K562 (cell line): Measurements from ENCODE around the gene YARS1.

Experiments
- CGGBP1 ChIP-seq: fragments of 250-450 bp; sonication (Bioruptor Pico); IDR thresholded peaks from 2 replicates; pipeline ENCODE4 v1.9.0; 2021; ENCODE audit warnings: mild to moderate bottlenecking
- CREM ChIP-seq: IDR thresholded peaks from 2 replicates; pipeline ENCODE4 v1.6.1; 2014; ENCODE audit warnings: antibody characterized with exemption, low read depth
- EP300 ChIP-seq: IDR thresholded peaks from 2 replicates; pipeline ENCODE4 v1.6.1; 2012; ENCODE audit warnings: low read length, improper control_type of control experiment
- EZH2 ChIP-seq: IDR thresholded peaks from 2 replicates; pipeline ENCODE4 v1.6.1; 2012; ENCODE audit warnings: low read depth, mild to moderate bottlenecking, inconsistent platforms, low read length, borderline replicate concordance
- FOSL1 ChIP-seq: fragments of 200-800 bp; sonication (Bioruptor generic); conservative IDR thresholded peaks from 2 replicates; pipeline ENCODE4 v1.6.1; 2016; ENCODE audit warnings: missing genetic modification characterization, missing compliant biosample characterization
- GABPA ChIP-seq: fragments of 200-800 bp; sonication (Bioruptor generic); conservative IDR thresholded peaks from 2 replicates; pipeline ENCODE4 v1.6.1; 2016; ENCODE audit warnings: low read depth, missing genetic modification characterization, missing compliant biosample characterization
- POLR2A ChIP-seq: fragments of 450-650 bp; conservative IDR thresholded peaks from 2 replicates; pipeline ENCODE4 v1.6.1; 2016
- PRDM10 ChIP-seq: fragments of 450-650 bp; IDR thresholded peaks from 2 replicates; pipeline ENCODE4 v1.6.1; 2018; ENCODE audit not compliant: partially characterized antibody
- SIN3B ChIP-seq: fragments of 450-650 bp; IDR thresholded peaks from 2 replicates; pipeline ENCODE4 v1.6.1; 2017; ENCODE audit warnings: low read depth, mild to moderate bottlenecking, moderate library complexity
- SRF ChIP-seq, 2 experiments: fragments of 250-450, 450-650 bp in 1 of 2; sonication (Bioruptor Pico) in 1 of 2; sonication (generic) in 1 of 2; formaldehyde crosslinking; IDR thresholded peaks; 2 replicates each; pipeline versions ENCODE4 v1.5.0 to v1.5.1; 2020 to 2022; ENCODE audit warnings: mild to moderate bottlenecking in 1 of 2, missing genetic modification reagents in 1 of 2
- THAP7 ChIP-seq: fragments of 250-450 bp; sonication (Bioruptor Pico); IDR thresholded peaks from 2 replicates; pipeline ENCODE4 v1.5.0; 2021
- TRIM25 ChIP-seq: fragments of 450-650 bp; IDR thresholded peaks from 2 replicates; pipeline ENCODE4 v1.7.0; 2016; ENCODE audit warnings: borderline replicate concordance

GRCh38 chr1:32761936-32762335, 55.2 kb downstream of the YARS1 start:
- no peak for TF ChIP-seq TRIM25
- no peak for TF ChIP-seq EZH2
- TF ChIP-seq FOSL1: no peak
- TF ChIP-seq CGGBP1 (CRISPR knock-in tag): no peak
- no peak for TF ChIP-seq GABPA (tag)
- no peak for TF ChIP-seq SIN3B
- TF ChIP-seq PRDM10: no peak
- TF ChIP-seq SRF (CRISPR knock-in tag; IDR thresholded peaks at IDR 0.05): no peak
- no peak for TF ChIP-seq EP300
- TF ChIP-seq POLR2A: no peak
- TF ChIP-seq CREM: no peak
- no peak for TF ChIP-seq THAP7 (CRISPR knock-in tag)
